Stimulated activated CD8-positive, alpha-beta memory T cell treated with anti-CD3 and anti-CD28 coated beads, Interleukin-4, amount 100 ng/mL, for 48 hours (primary cell): ENCODE results near the gene ABCC3.

Source experiments
- DNase-seq: peaks from one replicate; pipeline ENCODE4 v3.0.0-alpha.2; 2020

Gene ABCC3

GRCh38 chr17:50645748-50646682 is 11.3 kb downstream of the ABCC3 start:
- DNase-seq, result no peak

- DNase-seq, result no peak
These were observed 12.5 kb downstream of the ABCC3 start for GRCh38 chr17:50647187-50647586.

DNA sequence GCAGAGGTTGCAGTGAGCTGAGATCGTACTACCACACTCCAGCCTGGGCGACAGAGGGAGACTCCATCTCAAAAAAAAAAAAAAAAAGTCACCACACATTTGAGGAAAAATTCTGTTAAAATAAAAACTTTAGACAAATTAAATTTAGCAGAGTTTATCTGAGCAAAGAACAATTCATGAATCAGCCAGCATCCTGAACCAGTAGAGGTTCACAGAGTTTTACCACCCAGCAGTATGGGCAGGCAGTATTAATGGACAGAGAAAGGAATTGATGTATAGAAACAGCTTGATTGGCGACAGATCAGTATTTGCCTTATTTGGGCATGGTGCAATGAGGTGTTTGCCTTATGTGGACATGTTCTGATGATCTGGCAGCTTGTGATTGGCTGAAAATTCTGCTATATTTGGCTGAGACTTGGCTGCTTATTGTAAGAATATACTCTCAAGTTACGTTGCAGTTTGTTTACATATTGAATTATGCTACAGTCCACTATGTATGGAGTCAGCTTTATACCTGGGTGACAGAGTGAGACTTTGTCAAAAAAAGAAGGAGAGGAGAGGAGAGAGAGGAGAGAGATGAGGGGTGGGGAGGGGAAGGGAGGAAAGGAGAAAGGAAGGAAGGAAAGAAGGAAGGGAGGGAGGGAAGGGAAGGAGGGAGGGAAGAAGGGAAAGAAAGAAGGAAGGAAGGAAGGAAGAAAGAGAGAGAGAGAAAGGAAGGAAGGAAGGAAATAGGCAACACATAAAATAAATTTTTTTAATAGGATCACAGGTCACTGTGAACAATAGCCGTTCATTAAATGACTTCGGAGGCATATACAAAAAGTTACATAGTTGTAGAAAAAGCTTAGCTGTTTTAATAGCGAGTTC is 14.6 kb downstream of the ABCC3 start:
- no peak for DNase-seq

DNA sequence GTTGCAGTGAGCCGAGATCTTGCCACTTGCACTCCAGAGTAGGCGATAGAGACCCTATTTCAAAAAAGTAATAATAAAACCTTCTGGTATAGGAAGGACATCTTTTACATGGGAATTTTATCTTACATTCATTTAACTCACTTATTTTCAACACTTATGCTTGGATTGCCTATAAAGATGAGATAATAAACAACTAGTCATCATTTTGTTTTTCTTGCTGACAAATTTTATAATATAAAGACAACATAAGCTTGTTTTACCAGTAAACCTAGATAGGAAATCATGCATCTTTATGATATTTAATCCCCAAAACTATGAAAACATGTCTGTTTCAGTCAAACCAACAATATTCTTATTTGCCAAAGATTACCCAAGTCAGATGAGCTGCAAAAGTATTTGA is 17.0 kb downstream of the ABCC3 start:
- DNase-seq, result no peak

GRCh38 chr17:50653738-50654137 is 19.1 kb downstream of the ABCC3 start:
- DNase-seq, result no peak

- DNase-seq, result no peak
These were observed 21.8 kb downstream of the ABCC3 start for GRCh38 chr17:50656509-50656908.

GRCh38 chr17:50657054-50657453 is 22.4 kb downstream of the ABCC3 start:
- DNase-seq, result no peak

- DNase-seq, result no peak
These were observed 22.9 kb downstream of the ABCC3 start for GRCh38 chr17:50657627-50658026.

GRCh38 chr17:50658616-50659015 is 23.9 kb downstream of the ABCC3 start:
- DNase-seq, result no peak

DNA sequence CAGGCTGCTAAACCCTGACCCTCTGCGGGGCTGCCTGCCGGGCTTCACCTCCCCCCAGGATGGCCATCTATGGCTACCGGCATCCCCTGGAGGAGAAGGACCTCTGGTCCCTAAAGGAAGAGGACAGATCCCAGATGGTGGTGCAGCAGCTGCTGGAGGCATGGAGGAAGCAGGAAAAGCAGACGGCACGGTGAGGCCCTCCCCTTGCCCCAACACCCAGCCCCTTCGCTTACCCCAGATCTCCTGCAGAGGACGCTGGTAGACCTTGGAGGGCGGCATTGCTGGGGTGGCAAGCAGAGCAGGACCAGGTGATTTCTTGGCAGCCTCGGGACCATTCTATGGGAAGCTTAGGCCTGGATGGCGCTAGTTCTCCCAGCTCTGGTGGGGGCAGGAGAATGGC is 24.5 kb downstream of the ABCC3 start:
- no peak for DNase-seq

- no peak for DNase-seq
These were observed 25.6 kb downstream of the ABCC3 start for GRCh38 chr17:50660042-50660886.

- no peak for DNase-seq
These were observed 26.2 kb downstream of the ABCC3 start for GRCh38 chr17:50660887-50661345.

- no peak for DNase-seq
These were observed 26.7 kb downstream of the ABCC3 start for GRCh38 chr17:50661348-50661747.

DNA sequence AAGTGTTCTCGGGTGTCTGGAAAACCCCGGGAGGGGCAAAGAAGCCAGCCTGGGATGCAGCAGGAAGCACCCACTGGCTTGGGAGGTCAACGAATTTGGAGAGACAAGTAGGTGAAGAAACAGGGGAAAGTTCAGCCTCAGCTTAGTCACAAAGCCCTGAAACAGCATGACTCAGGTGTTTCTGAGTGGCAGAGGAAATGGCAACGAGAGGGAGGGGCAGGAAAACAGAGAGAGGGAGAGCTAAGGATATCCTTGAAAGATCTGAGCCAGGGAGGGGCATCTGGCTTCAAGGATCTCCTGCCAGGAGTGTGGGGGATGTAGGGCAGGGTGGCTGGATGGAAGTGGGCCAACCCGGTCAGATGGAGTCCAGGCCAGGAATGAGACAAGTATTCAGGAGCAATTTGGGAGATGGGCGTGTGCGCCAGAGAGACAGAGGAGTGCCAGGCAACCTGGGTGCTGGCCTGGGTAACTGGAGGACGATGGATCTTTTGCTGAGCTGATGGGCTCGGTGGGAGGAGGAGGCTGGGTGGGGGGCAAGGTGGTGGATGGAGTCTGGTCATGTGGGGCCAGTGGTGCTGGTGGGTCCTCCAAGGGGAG is 27.2 kb downstream of the ABCC3 start:
- DNase-seq, result peak; percentile 43

- no peak for DNase-seq
These were observed 28.0 kb downstream of the ABCC3 start for GRCh38 chr17:50662632-50663225.

DNA sequence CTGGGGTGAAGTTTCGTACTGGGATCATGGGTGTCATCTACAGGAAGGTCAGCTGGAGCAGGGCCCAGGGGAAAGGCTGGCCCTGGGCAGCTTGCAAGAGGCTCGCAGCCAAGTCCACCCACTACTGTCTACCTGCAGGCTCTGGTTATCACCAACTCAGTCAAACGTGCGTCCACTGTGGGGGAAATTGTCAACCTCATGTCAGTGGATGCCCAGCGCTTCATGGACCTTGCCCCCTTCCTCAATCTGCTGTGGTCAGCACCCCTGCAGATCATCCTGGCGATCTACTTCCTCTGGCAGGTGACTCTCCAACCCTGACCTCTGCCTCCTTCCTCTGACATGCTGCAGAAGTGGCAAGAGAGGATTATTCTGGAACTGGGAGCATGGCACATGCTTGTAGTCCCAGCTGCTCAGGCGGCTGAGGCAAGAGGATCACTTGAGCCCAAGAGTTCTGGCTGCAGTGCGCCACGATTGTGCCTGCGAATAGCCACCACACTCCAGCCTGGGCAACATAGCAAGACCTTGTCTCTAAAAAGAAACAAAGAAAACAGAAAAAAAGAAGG is 29.2 kb downstream of the ABCC3 start:
- DNase-seq, result no peak

- no peak for DNase-seq
These were observed 30.2 kb downstream of the ABCC3 start for GRCh38 chr17:50664788-50665458.

DNA sequence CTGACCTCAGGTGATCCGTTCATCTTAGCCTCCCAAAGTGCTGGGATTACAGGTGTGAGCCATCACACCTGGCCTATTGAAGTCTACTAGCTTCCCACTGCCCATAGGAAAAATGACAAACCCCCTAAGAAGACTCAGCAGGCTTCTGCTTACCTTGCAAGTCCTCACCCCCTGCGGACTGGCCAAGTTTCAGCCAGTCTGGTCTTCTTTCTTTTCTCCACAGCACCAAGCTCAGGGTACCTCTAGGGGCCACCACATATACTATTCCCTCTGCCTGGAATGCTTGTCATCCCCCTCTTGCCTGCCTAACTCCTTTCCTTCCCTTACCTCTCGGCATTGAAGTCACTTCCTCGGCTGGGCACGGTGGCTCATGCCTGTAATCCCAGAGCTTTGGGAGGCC is 31.2 kb downstream of the ABCC3 start:
- DNase-seq, result no peak

DNA sequence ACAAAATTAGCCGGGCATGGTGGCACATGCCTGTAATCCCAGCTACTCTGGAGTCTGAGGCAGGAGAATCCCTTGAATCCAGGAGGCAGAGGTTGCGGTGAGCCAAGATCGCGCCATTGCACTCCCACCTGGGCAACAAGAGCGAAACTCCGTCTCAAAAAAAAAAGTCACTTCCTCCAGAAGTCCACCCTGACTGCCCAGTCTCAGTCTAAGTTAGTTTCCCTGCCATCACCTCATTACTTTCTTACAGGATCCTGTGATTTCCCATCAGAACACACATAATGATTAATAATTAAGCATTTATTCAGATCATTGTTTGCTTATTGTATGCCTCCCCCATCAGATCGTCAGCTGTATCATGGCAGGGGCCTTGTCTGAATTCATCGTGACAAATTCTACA is 31.6 kb downstream of the ABCC3 start:
- DNase-seq, result no peak

DNA sequence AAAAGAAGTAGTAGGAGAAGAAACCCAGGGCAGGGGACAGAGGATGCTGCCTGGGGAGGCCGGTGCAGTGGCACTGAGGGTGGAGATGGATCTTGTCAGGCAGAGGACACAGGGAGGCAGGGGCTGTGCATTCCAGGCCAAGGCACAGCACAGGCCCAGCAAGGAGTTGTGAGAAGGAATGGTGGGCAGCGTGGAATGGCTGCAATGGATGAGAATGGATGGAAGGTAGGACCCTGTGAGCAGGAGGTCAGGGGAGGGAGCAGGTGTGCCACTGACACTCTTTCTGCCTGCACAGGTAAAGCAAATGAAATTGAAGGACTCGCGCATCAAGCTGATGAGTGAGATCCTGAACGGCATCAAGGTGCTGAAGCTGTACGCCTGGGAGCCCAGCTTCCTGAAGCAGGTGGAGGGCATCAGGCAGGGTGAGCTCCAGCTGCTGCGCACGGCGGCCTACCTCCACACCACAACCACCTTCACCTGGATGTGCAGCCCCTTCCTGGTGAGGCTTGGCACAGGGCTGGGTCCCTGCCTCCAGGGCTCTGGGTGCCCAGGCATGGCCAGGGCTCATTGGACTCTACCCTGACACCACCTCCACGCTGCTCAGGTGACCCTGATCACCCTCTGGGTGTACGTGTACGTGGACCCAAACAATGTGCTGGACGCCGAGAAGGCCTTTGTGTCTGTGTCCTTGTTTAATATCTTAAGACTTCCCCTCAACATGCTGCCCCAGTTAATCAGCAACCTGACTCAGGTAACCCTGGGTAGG is 32.8 kb downstream of the ABCC3 start:
- no peak for DNase-seq
